SK-N-MC (cell line): ENCODE data around the gene PRR35.

Source experiments
- EZH2 ChIP-seq: fragments of 200-600 bp; sonication (generic); IDR thresholded peaks from one replicate; pipeline ENCODE4 v1.6.1; 2017; ENCODE audit warnings: antibody characterized with exemption
- FOXP2 ChIP-seq: optimal IDR thresholded peaks from 2 replicates; pipeline ENCODE3; 2011; ENCODE audit warnings: mild to moderate bottlenecking, moderate library complexity; ENCODE audit not compliant: insufficient read depth; ENCODE audit errors: extremely low read length, control extremely low read depth
- POLR2AphosphoS5 ChIP-seq: IDR thresholded peaks from 2 replicates; pipeline ENCODE4 v1.6.1; 2012; ENCODE audit warnings: mild to moderate bottlenecking, low read depth, low read length, borderline replicate concordance

DNA sequence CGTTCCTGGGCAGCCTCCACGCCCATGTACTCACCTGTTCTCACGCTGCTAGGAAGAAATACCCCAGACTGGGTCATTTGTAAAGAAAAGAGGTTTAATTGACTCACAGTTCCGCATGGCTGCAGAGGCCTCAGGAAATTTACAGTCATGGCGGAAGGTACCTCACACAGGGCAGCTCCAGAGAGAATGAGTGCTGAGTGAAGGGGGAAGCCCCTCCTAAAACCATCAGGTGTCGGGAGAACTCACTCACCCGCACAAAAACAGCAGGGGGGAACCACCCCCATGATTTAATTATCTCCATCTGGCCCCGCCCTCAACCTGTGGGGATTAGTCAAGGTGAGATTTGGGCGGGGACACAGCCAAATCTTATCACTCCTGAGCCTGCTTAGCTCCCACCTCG is 47.8 kb downstream of the PRR35 start:
- TF ChIP-seq EZH2 (no peak), POLR2AphosphoS5 (no peak), FOXP2 (no peak)
